ENCODE results near the gene GALM. TPM values are rescaled to one million over a fixed set of nuclear protein-coding genes. Genes with fewer than 3 reads are reported as not detected.

Gene GALM
- total and polyA plus RNA-seq, 2 experiments from 2014 or later: 52.6 to 59.4 TPM

DNA sequence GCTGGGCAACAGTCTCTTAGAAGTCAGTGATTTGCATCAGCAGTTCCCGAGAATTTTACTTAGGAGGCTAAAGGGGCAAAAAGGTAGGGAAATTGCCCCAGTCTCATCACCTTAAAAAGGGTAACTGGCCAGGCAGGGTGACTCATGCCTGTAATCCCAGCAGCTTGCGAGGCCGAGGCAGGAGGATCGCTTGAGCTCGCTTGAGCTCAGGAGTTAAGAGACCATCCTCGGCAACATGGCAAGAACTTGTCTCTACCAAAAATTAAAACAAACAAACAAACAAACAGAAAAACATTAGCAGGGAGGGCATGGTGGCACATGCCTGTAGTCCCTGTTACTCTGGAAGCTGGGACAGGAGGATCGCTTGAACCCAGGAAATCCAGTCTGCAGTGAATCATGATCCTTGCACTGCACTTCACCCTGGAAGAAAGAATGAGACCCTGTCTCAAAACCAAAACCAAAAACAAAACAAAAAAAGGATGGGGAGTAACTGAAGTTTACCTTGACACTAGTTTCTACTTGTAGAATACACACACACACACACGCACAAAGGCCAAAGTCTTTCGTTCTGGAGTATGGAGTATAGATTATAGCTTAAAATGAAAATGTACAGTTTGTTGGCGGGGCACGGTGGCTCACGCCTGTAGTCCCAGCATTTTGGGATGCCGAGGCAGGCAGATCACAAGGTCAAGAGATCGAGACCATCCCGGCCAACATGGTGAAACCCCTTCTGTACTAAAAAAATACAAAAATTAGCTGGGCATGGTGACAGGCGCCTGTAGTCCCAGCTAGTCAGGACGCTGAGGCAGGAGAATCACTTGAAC lies 109.4 kb downstream of the GALM start:
- Histone ChIP-seq H3K4me2 (no peak overlapping the region), H3K36me3 (replicated peaks; ENCODE audit: insufficient read depth, low read depth) (no peaks in the 10 kb centered on the region), H4K20me1 (ENCODE audit: insufficient read depth, poor library complexity, severe bottlenecking) (no peaks in the 10 kb centered on the region), H3K9me3 (ENCODE audit: low read depth) (no peaks in the 10 kb centered on the region), H3K27me3 (no peaks in the 10 kb centered on the region), H3K79me2 (peaks cover 7% of the 10 kb centered on the region), H3K9me2 (replicated peaks; ENCODE audit: insufficient read depth) (no peaks in the 10 kb centered on the region), H3K27ac (no peak overlapping the region), H3K4me1 (ENCODE audit: insufficient read depth) (peaks cover 6% of the 10 kb centered on the region), H3K4me3 (no peak overlapping the region), H2AFZ (no peak overlapping the region)
- no peak for DNase-seq (ENCODE audit: low spot score)
- 86% methylated on average over 17 of the region's 17 CpGs for WGBS (ENCODE audit: low lambda C conversion rate, missing lambda C conversion rate)
- TF ChIP-seq EZH2 (IDR thresholded peaks at IDR 0.05; ENCODE audit: borderline replicate concordance): no peak
- no peak for TF ChIP-seq EZH2phosphoT487 (IDR thresholded peaks at IDR 0.05; ENCODE audit: low read depth, severe bottlenecking, unreplicated experiment)
- TF ChIP-seq, protein P1, sequence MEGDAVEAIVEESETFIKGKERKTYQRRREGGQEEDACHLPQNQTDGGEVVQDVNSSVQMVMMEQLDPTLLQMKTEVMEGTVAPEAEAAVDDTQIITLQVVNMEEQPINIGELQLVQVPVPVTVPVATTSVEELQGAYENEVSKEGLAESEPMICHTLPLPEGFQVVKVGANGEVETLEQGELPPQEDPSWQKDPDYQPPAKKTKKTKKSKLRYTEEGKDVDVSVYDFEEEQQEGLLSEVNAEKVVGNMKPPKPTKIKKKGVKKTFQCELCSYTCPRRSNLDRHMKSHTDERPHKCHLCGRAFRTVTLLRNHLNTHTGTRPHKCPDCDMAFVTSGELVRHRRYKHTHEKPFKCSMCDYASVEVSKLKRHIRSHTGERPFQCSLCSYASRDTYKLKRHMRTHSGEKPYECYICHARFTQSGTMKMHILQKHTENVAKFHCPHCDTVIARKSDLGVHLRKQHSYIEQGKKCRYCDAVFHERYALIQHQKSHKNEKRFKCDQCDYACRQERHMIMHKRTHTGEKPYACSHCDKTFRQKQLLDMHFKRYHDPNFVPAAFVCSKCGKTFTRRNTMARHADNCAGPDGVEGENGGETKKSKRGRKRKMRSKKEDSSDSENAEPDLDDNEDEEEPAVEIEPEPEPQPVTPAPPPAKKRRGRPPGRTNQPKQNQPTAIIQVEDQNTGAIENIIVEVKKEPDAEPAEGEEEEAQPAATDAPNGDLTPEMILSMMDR (IDR thresholded peaks at IDR 0.05; ENCODE audit: poor library complexity): no peak

DNA sequence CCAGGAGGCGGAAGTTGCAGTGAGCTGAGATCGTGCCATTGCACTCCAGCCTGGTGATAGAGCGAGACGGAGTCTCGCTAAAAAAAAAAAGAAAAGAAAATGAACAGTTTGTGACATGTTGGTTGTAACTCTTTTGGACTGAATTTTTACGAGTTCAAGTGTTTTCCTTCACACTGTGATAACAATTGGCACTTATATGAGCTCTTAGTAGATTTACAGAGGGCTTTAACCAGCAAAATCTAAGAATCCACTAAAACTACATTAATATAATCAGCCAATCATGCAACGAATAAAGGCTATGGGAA lies 110.0 kb downstream of the GALM start:
- no peaks in the 10 kb centered on the region for H3K9me3 ChIP-seq (ENCODE audit: low read depth)
- DNase-seq (ENCODE audit: low spot score): no peak
- TF ChIP-seq, protein P1 (IDR thresholded peaks at IDR 0.05; ENCODE audit: poor library complexity): no peak
- TF ChIP-seq EZH2 (IDR thresholded peaks at IDR 0.05; ENCODE audit: borderline replicate concordance) (no peak), EZH2phosphoT487 (IDR thresholded peaks at IDR 0.05; ENCODE audit: low read depth, severe bottlenecking, unreplicated experiment) (no peak)
- H2AFZ ChIP-seq: no peak overlapping the region
- no peaks in the 10 kb centered on the region for H4K20me1 ChIP-seq (ENCODE audit: insufficient read depth, poor library complexity, severe bottlenecking)
- no peaks in the 10 kb centered on the region for H3K27me3 ChIP-seq
- no peaks in the 10 kb centered on the region for H3K36me3 ChIP-seq (replicated peaks; ENCODE audit: insufficient read depth, low read depth)
- no peak overlapping the region for H3K4me3 ChIP-seq
- peaks cover 7% of the 10 kb centered on the region for H3K79me2 ChIP-seq
- peaks cover 6% of the 10 kb centered on the region for H3K4me1 ChIP-seq (ENCODE audit: insufficient read depth)
- H3K27ac ChIP-seq: no peak overlapping the region
- no peak overlapping the region for H3K4me2 ChIP-seq
- WGBS (ENCODE audit: low lambda C conversion rate, missing lambda C conversion rate): 73% methylated on average over 7 of the region's 7 CpGs
- H3K9me2 ChIP-seq (replicated peaks; ENCODE audit: insufficient read depth): no peaks in the 10 kb centered on the region

DNA sequence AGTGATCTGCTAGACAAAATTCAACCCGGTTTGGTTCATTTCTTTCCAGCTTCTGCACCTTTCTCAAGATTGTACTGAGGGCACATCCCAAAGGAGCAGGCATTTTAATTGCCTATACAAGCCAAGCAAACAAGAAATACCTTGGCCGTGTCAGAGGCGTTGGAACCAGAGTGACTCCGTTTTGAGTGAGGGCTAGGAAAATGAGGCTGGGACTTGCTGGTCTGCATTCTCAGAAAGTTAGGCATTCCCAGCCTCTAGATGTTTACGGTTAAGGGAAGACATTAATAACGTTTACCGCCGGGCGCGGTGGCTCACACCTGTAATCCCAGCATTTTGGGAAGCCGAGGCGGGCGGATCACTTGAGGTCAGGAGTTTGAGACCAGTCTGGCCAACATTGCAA lies 110.6 kb downstream of the GALM start:
- H2AFZ ChIP-seq: no peak overlapping the region
- 79% methylated on average over 13 of the region's 13 CpGs for WGBS (ENCODE audit: low lambda C conversion rate, missing lambda C conversion rate)

More for the DNA sequence above, 110.6 kb downstream of the GALM start:
- H3K36me3 ChIP-seq (replicated peaks; ENCODE audit: insufficient read depth, low read depth): no peaks in the 10 kb centered on the region
- H3K4me2 ChIP-seq: no peak overlapping the region
- no peaks in the 10 kb centered on the region for H3K9me3 ChIP-seq (ENCODE audit: low read depth)
- no peak overlapping the region for H3K27ac ChIP-seq
- no peak for DNase-seq (ENCODE audit: low spot score)
- H3K4me1 ChIP-seq (ENCODE audit: insufficient read depth): peaks cover 6% of the 10 kb centered on the region
- no peak overlapping the region for H3K4me3 ChIP-seq
- H3K9me2 ChIP-seq (replicated peaks; ENCODE audit: insufficient read depth): no peaks in the 10 kb centered on the region
- no peaks in the 10 kb centered on the region for H4K20me1 ChIP-seq (ENCODE audit: insufficient read depth, poor library complexity, severe bottlenecking)
- H3K27me3 ChIP-seq: no peaks in the 10 kb centered on the region
- TF ChIP-seq EZH2phosphoT487 (IDR thresholded peaks at IDR 0.05; ENCODE audit: low read depth, severe bottlenecking, unreplicated experiment) (no peak), EZH2 (IDR thresholded peaks at IDR 0.05; ENCODE audit: borderline replicate concordance) (no peak)
- TF ChIP-seq, protein P1 (IDR thresholded peaks at IDR 0.05; ENCODE audit: poor library complexity): no peak
- peaks cover 7% of the 10 kb centered on the region for H3K79me2 ChIP-seq

Data from hepatocyte (in vitro differentiated cells).